ENCODE data around the gene FGFR4.

The FGFR4 gene

DNA sequence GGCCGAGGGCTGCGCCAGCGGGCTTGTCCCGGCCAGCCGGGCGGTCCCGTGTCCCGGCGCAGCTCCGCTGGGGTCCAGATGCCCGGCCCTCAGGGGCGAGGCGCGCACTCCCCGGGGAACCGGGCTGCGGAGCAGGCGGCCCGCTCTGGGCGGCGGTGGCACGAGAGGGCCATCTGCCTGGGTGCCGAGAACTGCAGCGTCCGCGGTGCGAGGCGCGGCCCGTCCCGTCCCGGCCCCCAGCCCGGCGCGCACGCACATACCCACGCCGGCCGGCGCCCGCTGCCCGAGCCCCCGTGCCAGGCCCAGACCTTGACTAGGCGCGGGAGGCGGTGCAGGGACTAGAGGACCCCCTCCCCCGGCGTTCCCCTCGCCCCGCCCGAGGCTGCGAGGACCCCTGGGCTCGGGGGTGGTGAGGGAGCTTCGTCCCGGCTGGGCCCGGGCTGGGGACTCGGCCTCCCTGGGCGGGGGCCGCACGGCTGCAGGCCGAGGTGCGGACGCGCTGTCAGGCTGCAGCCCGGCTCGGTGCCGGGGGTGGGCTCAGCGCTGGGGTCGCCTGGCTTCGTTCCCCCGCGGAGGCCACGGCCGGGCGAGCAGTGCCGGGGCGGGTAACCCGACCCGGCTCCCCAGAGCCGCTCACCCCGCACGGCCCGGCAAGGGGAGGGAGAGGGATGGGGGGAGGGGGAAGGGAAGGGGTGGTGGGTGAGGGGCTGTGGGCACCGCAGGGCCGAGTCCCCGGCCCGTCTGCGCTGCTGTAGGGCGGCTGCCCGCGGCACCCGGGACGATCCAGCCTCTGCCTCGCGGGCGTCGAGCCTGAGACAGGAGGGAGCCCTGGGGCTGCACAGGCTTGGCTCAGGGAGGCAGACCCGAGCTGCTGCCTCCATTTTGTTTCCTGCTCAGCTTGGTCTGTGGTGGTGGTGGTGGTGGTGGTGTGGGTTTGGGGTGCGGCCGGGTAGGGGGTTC lies 45.7 kb downstream of the FGFR4 start:
- DNase-seq (ENCODE audit: low read depth) = peak; percentile 14

DNA sequence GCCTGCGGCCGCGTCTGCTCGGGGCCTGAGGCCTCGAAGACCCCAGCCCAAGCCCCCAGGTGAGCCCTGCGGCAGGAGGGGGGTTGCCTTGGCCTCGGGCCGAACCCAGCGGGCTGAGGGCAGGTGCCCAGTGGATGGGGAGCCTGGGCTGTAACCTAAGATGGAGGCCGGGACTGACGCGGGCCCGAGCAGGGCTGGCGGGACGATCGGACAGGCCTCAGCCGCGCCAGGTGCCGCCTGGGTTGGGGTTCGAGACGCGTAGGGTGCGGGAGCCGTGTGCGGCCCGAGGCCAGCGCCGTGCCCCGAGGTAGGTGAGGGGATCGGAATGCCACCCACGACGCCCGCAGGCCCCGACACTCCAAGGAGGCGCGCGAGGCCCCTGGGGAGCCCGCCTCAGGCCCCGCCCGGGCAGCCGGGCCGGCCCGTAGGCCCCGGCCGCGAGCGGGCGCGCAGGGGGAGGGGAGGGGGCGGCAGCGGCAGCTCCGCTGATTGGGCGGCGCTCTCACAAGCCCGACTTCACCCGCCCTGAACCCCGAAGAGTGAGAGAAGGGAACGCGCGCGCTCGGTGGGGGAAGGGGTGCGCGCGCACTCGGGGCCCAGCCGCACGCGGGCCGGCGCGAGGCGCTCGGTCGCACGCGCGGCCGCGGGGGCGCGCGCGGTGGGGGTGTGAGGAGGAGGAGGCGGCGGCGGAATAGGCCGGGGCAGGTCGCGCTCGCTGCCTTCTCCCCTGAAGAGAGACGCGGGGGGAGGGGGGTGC lies 46.6 kb downstream of the FGFR4 start, which contains the start of gene NSD1:
NSD1 (plus strand) TSS at position 678 of the 757 bp plus-strand sequence. CDS start 1,331 bp downstream, outside the sequence.
- DNase-seq (ENCODE audit: low read depth) = peak; percentile 81

DNA sequence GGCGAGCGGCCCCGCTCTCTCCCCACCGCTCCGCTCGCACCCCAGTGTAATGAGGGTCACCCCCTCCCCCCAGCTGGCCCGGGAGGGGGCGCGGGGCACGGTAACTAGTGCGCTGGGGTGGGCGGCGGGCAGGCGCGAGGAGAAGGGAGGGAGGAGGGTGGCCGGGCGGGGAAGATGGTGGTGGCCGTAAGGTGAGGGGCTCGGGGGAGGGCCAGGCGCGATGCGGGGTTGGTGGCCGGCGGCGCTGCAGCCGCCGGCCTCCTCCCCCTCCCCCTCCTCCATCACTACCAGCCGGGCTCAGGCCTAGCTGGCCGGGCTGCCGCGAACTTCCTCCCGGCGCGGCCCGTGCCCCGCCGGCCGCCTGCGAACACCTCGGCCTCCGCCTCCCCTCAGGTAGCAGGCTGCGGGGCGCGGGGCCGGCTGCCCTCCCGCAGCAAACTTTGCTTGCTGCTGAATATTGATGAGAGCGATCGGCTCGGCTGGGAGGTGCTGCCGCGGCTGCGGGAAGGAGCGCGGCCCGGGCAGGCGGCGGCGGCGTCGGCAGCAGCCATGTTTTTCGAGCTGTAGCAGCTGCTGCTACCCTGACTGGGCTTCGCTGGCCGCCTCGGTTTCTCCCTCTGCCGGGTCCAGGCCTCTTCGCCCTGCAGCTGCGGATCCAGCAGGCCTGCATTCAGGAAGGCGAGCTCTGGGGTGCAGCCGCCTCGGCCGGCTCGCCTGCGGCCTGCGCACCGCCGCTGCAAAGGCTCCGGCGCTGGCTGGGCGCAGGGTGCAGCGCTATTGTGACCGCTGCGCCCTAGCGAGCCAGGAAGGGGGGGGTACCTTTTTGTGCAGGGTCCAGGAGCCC lies 47.4 kb downstream of the FGFR4 start:
- peak; percentile 32 for DNase-seq (ENCODE audit: low read depth)

DNA sequence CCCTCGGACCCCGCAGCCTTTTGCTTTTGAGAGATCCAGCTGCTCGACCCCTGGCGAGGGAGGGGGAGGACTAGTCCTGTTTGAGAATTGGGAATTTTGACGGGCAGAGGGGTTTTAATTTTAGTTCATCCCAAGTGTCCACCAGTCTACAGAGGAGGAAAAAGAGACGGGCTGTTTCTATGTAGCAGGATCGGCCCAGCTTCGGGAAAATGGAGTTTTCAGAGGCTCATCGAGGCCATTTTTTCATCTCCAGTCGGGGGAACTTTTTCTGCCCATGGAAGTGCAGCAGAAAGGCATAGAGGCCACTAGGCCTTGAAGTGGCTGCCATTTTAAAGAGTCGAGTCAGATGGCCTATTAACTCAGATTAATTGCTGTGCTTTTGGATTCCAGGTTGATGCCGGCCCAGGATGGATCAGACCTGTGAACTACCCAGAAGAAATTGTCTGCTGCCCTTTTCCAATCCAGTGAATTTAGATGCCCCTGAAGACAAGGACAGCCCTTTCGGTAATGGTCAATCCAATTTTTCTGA lies 48.0 kb downstream of the FGFR4 start:
- DNase-seq (ENCODE audit: low read depth) = no peak

GRCh38 chr5:177140312-177140711 lies 53.6 kb downstream of the FGFR4 start:
- no peak for DNase-seq (ENCODE audit: low read depth)

- DNase-seq (ENCODE audit: low read depth) = no peak
Observed at GRCh38 chr5:177141496-177141895, 54.8 kb downstream of the FGFR4 start.

GRCh38 chr5:177142098-177142611 lies 55.4 kb downstream of the FGFR4 start:
- DNase-seq (ENCODE audit: low read depth) = no peak

DNA sequence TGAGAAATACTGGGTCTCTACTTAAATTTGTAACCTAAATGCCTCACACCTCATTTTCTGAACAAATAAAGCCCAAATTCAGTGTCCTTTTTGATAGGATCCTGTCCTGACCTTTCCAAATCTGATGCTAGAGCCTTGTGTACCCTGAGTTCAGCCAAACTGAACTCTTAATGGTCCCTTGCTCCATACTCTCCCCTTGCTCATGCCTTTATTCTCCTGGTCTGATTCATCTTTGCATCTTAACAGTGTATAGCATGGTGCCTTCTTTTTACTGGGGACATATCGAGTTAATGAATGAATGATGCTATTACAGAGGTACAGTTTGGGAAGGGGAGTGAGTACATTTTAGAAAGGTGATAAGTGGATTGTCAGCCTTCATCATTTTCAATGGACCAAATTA lies 56.1 kb downstream of the FGFR4 start:
- DNase-seq (ENCODE audit: low read depth) = no peak

GRCh38 chr5:177146891-177147638 lies 60.4 kb downstream of the FGFR4 start:
- DNase-seq (ENCODE audit: low read depth) = no peak

Measured in activated gamma-delta T cell treated with anti-CD3 and anti-CD28 coated beads, Interleukin-2, amount 50 U/mL, for 16 hours (primary cell).